GM15510 (cell line): ENCODE data around the gene MMP8.

Experiments
- POLR2A ChIP-seq: IDR thresholded peaks from 3 replicates; pipeline ENCODE4 v1.6.1; 2011; ENCODE audit warnings: borderline replicate concordance; ENCODE audit not compliant: insufficient read length; ENCODE audit errors: extremely low read depth

Gene MMP8

DNA sequence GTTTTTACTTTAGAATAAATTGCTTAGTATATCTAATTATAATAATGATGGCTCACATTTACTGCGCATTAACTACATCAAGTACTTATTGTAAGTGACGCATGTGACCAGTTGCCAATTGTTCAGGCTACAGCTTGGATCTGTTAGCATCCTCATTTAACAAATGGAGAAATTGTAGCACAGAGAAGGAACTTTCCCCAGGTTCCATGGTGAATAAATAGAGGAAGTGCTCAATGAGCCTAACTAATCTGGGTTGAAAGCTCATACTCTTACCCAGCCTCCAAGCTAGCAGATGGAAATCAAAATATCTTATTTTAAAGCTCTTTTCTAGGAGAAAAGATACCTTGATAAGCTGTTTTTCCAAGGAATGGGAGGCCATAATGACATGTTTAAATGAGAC is 39.0 kb downstream of the MMP8 start:
- TF ChIP-seq POLR2A, result no peak

DNA sequence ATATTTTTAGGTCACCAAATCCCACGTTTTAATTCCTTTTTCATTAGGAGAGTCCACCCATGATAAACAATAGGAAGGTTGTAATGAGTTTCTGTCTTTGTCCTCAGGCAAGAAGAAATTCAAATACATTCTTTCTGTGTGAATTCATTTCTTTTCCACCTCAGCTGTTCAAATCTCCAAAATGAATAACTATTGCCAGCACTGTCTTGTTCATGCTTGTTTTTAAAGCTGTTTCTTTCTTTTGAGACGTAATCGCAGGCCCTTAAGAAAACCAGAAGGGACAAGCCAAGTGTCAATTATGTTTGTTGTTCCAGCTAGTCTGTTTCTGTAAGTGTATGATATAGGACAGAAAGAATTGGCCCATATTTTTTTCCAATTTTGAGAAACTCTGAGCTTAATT is 39.4 kb downstream of the MMP8 start:
- TF ChIP-seq POLR2A, result no peak

DNA sequence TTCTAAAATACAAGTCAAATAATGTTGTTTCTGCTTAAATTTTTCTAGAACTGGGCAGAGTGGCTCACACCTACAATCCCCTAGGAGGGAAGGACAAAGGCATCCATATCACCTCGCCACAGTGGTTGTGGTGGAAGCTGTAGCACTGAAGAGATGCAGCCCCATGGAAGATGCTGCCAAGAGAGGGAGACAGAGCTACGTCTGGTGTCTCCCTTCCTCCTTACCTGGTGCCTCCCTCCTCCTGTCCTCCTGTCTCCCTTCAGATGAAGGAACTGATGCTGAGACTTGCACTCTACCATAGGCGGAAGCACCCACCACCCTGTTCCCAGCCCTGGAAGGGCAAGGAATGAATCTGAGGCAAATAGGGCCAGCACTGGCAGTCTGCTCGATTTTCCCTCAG is 41.5 kb downstream of the MMP8 start:
- TF ChIP-seq POLR2A, result no peak

DNA sequence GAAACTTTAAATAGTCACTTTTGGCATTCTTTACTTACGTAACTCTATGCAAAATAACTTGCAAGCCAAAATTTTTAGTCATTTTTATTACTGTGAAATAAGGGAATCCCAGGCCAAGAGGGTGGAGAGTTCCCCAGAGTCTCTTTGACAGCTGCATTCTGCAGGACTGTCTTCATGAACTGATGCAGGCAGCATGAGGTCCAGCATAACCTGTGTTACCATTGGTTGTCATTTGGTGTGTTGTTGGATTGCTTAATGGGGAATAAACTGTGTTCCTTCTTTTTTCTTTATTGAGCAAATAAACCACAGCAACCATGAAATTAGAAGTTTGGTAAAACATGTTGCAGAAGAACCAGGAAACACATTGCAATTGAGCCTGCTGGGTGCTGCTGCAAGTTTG is 43.8 kb downstream of the MMP8 start:
- TF ChIP-seq POLR2A, result no peak

DNA sequence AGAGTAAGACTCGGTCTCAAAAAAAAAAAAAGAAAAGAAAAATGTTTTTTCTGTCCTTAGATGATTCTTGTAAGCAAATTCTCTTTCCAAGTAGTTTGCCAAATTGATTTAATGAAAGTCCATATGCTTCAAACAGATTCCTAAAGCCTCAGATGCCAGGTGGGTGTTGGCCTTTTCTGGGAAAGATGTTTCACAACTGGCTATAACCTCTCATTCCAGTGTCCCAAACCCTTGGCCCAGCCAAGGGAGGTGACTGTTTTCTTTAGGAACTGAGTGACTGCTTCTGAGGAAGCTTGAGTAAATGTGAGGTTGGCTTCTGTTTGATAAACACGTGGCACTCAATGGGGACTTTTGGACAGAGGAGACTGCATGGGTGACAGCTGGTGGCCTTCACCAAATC is 46.7 kb downstream of the MMP8 start:
- TF ChIP-seq POLR2A, result no peak

DNA sequence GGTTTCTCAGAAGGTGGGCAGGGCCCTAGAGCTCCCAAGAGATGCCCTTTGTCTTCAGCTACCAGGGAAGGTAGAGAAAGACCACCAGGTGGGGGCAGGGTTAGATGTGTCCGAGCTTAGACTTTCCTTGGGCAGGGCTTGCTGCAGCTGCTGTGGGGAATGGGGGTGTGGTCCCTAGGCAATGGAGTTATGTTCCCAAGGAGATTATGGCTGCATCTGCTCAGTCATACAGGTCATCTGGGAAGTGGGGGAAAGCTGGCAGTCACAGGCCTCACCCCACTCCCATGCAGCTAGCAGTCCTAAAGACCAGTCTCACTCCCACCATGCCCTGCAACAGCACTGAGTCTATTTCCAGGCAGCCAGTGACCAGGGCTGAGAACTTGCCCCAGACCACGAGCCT is 48.7 kb downstream of the MMP8 start:
- no peak for TF ChIP-seq POLR2A

DNA sequence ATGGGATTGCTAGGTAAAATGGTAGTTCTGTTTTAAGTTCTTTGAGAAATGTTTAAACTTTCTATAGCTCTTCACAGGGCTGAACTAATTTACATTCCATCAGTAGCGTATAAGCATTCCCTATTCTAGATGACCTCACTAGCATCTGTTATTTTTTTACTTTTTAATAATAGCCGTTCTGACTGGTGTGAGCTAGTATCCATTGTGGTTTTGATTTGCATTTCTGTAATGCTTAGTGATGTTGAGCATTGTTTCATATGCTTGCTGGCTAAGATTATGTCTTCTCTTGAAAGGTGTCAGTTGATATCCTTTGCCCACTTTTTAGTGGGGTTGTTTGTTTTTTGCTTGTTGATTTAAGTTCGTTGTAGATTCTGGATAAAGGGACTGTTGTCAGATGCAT is 55.1 kb downstream of the MMP8 start:
- no peak for TF ChIP-seq POLR2A

DNA sequence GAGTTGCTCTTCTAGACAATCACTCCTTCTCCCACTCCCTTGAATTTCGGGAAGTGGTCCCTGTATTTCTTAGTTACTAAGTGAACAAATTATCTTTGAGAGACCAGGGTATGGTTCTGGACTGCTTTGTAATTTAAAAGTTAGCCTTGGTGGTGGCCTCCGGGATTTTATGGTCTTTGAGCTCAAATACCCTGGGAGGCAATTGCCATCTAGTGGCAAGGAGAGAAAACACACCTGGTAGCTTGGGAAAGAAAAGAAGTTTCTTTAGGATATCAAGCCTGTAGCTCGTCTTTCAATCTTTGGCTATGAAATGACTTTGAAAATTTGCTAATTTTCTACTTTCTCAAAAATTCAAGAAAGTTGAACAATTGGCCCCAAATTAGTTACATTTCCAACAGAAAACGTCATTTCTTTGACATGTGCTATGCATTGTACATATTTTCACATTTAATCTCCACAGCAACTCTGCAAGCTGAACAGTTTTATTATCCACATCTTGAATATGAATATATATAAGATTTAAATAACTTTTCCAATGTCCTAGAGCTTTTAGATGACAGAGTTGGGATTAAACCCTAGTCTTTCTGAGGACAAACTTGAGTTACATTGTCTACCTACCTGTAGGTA is 58.3 kb downstream of the MMP8 start:
- no peak for TF ChIP-seq POLR2A

DNA sequence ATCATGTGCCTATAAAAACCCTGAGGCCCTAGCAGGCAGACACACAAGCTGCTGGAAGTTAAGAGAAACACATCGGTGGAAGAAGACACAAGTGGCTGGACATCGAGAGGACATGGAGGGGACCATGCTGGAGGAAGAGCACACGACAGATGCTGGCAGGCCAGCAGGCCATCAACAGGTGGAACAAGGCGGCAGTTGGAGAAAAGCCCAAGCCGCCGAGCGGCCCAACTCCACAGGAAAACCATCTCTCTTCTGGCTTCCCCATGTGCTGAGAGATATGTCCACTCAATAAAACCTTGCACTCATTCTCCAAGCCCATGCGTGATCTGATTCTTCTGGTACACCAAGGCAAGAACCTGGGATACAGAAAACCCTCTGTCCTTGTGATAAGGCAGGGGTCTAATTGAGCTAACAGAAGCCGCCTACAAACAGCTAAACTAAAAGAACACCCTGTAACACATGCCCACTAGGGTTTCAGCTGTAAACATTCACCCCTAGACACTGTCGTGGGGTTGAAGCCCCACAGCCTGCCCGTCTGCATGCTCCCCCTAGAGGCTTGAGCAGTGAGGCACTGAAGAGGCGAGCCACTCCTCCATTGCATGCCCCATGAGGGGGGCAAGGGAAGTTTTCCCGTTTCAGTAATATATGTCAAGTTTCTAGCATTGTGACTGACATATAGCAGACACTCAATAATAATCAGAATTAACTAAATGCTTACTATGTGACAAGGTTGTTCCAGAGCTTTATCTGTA is 60.6 kb downstream of the MMP8 start:
- TF ChIP-seq POLR2A, result no peak

DNA sequence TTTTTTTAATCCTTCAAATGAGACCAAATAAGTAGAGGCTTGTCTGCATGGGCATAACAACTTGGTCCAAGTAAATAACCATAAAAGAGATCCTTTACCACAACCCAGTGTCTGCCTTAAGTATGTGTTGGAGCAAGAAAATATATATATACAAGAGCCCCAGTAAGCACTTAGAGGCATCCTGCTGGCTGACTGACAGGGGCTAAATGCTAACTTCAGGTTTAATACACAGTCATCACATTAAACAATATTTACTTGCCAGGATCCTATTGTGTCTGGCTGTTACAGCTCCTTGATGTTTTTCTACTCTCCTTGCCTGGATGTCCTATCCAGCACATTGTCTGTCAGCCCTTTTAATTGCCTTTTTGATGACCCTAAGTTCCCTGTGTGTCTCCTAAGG is 62.1 kb downstream of the MMP8 start:
- no peak for TF ChIP-seq POLR2A
